Putamen (tissue), 1 donor: Measurements from ENCODE around the gene GDPD3.
"Not testable (repeated sequence)": the region's sequence is repeated elsewhere in the genome, so short reads cannot be mapped to it uniquely, and the experiment has no call there.

Experiments used
- DNase-seq: peaks from one replicate; pipeline ENCODE4 v3.0.0-alpha.2; 2016; ENCODE audit warnings: low spot score

The GDPD3 gene

GRCh38 chr16:30113031-30113710 is at the start of gene GDPD3:
Gene GDPD3, minus strand, starts transcription at chr16:30113537. Its CDS starts 59 bp downstream, at chr16:30113478.
- DNase-seq = no peak

- DNase-seq = no peak
Observed at GRCh38 chr16:30157214-30157613, 43.9 kb upstream of the GDPD3 start.

DNA sequence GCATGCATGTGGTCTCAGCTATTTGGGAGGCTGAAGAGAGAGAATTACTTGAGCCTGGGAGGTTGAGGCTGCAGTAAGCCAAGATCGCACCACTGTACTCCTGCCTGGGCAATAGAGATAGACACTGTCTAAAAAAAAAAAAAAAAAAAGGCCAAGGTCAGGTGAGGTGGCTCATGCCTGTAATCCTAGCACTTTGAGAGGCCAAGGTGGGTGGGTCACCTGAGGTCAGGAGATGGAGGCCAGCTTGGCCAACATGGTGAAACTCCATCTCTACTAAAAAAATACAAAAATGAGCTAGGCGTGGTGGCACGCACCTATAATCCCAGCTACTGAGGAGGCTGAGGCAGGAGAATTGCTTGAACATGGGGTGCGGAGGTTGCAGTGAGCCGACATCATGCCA is 41.9 kb upstream of the GDPD3 start:
- no peak for DNase-seq

DNA sequence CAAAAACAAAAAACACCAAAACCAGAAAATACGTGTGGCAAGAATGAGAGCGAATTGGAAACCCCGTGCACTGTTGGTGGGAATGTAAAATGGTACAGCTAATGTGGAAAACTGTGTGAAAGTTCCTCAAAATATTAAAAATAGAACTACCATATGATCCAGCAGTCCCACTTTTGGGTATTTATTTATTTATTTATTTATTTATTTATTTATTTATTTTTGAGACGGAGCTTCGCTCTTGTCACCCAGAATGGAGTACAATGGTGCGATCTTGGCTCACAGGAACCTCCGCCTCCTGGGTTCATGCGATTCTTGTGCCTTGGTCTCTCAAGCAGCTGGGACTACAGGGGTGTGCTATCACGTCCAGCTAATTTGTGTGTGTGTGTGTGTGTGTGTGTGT is 39.2 kb upstream of the GDPD3 start:
- DNase-seq = no peak

- DNase-seq = no peak
Observed at GRCh38 chr16:30151091-30151490, 37.8 kb upstream of the GDPD3 start.

DNA sequence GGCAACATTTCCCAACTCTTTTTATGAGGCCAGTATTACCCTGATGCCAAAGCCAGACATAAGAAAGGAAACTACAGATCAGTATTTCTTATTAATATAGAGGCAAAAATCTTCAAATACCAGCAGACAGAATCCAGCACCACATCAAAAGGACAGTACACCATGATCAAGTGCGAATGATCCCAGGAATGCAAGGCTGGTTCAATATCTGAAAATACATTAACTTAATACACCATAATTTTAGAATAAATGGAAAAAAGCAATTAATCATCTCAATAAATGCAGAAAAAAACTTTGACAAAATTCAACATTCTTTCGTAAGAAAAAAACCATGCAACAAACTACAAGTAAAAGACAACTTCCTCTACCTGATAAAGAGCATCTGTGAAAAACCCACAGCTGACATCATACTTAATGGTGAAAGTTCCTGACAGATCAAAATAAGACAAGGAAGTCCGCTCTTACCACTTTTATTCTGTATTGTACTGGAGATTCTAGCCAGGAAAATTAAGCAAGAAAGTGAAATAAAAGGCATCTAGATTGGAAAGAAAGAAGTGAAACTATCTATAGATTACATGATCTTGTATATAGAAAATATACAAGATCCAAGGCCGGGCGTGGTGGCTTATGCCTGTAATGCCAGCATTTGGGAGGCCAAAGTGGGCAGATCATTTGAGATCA is 36.1 kb upstream of the GDPD3 start:
- DNase-seq = no peak

DNA sequence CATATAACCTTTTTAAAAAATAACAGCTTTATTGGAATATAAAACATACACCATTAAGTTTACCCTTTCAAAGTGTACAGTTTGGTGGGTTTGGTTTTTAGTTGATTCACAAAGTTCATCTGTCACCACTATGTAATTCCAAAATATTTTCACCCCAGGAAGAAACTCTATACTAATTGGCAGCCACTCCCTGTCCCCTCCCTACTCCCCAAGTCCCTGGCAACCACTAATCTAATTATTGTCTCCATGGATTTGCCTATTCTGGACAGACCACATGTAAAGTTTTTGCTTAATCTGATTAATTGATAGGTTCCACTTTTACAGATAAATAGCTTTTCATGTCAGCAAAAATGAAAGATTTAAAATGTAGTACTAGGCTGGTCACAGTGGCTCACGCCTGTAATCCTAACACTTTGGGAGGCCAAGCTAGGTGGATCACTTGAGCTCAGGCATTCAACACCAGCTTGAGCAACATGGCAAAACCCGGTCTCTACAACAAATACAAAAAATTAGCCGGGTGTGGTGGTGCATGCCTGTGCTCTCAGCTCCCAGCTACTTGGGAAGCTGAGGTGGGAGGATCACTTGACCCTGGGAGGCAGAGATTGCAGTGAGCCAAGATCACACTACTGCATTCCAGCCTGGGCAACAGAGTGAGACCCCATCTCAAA is 34.6 kb upstream of the GDPD3 start:
- DNase-seq = no peak

DNA sequence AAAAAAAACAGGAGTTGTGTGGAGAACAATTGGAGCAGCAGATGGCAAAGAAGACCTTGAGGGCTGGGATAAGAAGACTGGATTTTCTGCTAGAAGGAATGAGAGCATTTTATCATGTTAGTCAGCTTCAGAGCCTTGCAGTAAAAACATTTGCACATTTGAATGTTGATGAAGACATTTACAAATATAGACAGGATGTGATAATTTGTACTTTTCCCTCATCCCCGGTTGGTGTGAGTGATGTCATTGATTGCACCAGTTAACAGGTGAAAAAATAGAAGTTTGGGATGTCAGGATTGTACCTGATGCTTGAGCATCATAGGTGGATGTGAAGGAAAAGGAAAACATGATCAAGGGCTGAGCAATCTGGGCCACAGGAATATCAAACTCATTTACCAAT is 32.3 kb upstream of the GDPD3 start:
- no peak for DNase-seq

DNA sequence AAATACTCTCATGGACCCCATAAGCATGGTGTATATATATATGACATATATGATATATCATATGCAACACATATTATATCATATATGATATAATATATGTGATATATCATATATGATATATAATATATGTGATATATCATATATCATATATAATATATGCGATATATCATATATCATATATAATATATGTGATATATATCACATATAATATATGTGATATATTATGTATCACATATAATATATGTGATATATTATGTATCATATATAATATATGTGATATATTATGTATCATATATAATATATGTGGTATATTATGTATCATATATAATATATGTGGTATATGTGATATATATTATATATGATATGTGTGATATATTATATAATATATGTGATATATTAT is 31.6 kb upstream of the GDPD3 start:
- DNase-seq = no peak

GRCh38 chr16:30144017-30144416 is 30.7 kb upstream of the GDPD3 start:
- no peak for DNase-seq

DNA sequence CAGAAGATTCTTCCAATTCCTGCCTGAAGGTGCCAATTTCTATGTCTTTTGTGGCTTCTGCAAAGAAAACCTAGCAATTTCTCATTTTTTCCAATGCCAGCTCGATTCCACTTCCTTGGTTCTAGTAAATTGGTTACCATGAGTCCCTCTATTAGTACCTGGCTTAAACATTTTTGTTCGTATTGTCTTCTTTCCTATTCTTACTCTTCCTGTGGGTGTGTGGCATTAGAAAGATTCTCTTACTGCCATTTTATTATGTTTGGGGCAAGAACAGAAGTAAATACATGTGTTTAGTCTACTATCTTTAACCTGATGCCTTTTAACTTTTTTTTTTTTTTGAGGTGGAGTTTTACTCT is 30.0 kb upstream of the GDPD3 start:
- no peak for DNase-seq

- no peak for DNase-seq
Observed at GRCh38 chr16:30142672-30143346, 29.5 kb upstream of the GDPD3 start.

GRCh38 chr16:30141750-30142149 is 28.4 kb upstream of the GDPD3 start:
- no peak for DNase-seq

DNA sequence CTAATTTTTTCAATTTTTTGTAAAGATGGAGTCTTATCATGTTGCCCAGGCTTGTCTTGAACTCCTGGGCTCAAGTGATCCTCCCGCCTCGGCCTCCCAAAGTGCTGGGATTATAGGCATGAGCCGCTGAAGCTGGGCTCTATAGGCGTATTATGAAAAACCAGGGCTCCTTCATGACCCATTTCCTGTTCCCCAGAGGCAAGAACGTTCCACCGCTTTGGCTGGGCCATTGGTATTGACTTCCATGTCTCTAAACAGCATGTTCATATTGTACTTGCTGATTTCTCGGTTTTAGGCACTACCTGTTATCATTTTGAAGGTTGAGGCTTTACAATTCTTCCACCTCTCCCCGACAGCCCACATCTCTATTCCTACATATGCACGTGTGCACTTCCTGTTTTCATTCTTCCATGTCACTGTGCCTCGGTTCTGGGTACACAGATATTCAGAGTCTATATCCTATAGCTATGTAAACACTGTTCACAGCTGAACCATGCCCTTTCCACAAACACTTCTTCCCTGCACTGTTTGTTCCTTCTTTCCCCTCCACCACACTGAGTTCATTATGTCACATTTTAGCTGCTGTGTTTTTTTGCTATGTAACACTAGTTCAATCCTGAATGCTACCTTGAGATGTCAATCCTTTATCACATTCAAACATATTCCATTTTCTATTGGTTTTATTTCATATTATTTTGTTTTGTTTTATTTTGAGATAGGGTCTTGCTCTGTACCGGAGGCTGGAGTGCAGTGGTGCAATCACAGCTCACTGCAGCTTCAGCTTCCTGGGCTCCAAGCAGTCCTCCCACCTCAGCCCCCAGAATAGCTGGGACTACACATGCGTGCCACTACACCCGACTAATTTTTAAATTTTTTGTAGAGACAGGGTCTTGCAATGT is 26.5 kb upstream of the GDPD3 start:
- no peak for DNase-seq

- no peak for DNase-seq
Observed at GRCh38 chr16:30137897-30138296, 24.6 kb upstream of the GDPD3 start.

GRCh38 chr16:30136971-30137605 is 23.8 kb upstream of the GDPD3 start:
- no peak for DNase-seq

GRCh38 chr16:30132591-30132990 is 19.3 kb upstream of the GDPD3 start:
- DNase-seq = no peak

DNA sequence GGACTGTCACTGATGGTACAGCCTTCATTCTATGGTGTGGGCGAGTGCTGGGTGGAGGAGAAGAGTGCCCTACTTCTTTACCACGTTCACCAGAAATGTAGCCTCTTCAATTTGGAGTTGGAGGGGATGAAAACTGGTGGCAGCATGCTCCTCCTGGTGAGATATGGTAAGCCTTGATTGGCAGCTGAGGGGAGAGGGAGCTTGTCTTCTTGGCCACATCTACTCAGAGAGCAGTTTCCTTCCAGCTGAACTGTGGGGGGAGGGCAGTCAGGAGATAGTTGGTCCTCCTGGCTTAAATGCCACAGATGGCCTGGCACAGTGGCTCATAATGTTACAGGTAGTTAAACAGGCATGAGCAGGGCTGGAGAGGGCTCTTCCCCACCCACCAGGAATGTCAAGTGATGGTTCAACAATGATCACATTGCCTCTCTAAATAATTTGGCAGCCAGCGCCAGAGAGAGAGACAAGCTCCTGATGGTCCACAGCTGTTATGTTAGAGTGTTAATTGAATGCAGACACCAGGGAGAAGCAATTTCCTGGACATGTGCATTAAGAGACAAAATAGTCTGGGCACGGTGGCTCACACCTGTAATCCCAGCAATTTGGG is 18.6 kb upstream of the GDPD3 start:
- DNase-seq = no peak

GRCh38 chr16:30127993-30128392 is 14.7 kb upstream of the GDPD3 start:
- DNase-seq = no peak

DNA sequence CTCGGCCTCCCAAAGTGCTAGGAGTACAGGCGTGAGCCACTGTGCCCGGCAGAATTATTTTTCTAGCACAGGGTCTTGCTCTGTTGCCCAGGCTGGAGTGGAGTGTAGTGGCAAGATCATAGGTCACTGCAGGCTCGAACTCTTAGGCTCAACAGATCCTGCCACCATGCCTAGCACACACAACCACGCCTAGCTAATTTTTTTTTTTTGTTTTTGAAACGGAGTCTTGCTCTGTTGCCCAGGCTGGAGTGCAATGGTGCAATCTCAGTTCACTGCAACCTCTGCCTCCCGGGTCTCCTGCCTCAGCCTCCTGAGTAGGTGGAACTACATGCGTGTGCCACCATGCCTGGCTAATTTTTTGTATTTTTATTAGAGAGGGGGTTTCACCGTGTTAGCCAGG is 12.4 kb upstream of the GDPD3 start:
- DNase-seq = not testable (repeated sequence)

- DNase-seq = no peak
Observed at GRCh38 chr16:30124985-30125379, 11.6 kb upstream of the GDPD3 start.
